Measurements from ENCODE around the gene RNF112. TPM values are rescaled to one million over a fixed set of nuclear protein-coding genes. Genes with fewer than 3 reads are reported as not detected.
A peak's percentile ranks its signal among the peaks of the same experiment; 100 is the strongest.

RNF112 gene
- total and polyA plus RNA-seq, 2 of the 13 experiments (the other 11 are each of a cell fraction or from before 2014, with no cell fraction given), result 0.05 TPM; not detected in 1

- Histone ChIP-seq H3K36me3 (replicated peaks in 1 of 2; ENCODE audit: control insufficient read depth in 1 of 2, insufficient read depth in 2 of 2, low read length in 2 of 2) (no peaks in the 10 kb centered on the region), H3K9ac (ENCODE audit: insufficient read depth, low read depth, low read length) (no peak overlapping the region), H4K20me1 (ENCODE audit: insufficient read depth, low read length) (no peaks in the 10 kb centered on the region), H3K27ac (ENCODE audit: extremely low read length, insufficient read depth, low read length) (peak overlapping the region; percentile 61), H3K9me3 (ENCODE audit: low read length) (no peaks in the 10 kb centered on the region), H3K4me3 (replicated peaks in 1 of 3; ENCODE audit: insufficient read depth in 1 of 3, low read depth in 2 of 3, low read length in 3 of 3) (no peak overlapping the region; a peak in 1 of 6 replicates), H3K27me3 (ENCODE audit: control insufficient read depth in 1 of 2, insufficient read depth in 2 of 2, low read length in 2 of 2) (no peaks in the 10 kb centered on the region), H3K79me2 (ENCODE audit: insufficient read depth, low read length) (peaks cover 7% of the 10 kb centered on the region), H3K4me2 (ENCODE audit: low read depth, low read length) (no peak overlapping the region), H3K4me1 (ENCODE audit: insufficient read depth, low read length) (peaks cover 86% of the 10 kb centered on the region), H2AFZ (ENCODE audit: low read length) (no peak overlapping the region)
- FAIRE-seq, result no peak
- no peak for ATAC-seq
- no peak for DNase-seq (ENCODE audit: low spot score)
- BruUV-seq (replicated peaks), result no TSS peak
- no peak for TF ChIP-seq ZNF772 (CRISPR knock-in tag; IDR thresholded peaks at IDR 0.05)
- TF ChIP-seq SRF (IDR thresholded peaks at IDR 0.05; ENCODE audit: low read depth, low read length), result no peak
- peak; percentile 81; the same call in 1 of the 2 replicates for TF ChIP-seq ZNF691 (CRISPR knock-in tag; IDR thresholded peaks at IDR 0.05; ENCODE audit: borderline replicate concordance, low read depth)
- TF ChIP-seq ZNF841 (CRISPR knock-in tag; IDR thresholded peaks at IDR 0.05; ENCODE audit: borderline replicate concordance), result no peak
- no peak for TF ChIP-seq NCOA2 (CRISPR knock-in tag; IDR thresholded peaks at IDR 0.05)
- TF ChIP-seq NBN (conservative IDR thresholded peaks at IDR 0.05), result no peak
- TF ChIP-seq, protein P1, sequence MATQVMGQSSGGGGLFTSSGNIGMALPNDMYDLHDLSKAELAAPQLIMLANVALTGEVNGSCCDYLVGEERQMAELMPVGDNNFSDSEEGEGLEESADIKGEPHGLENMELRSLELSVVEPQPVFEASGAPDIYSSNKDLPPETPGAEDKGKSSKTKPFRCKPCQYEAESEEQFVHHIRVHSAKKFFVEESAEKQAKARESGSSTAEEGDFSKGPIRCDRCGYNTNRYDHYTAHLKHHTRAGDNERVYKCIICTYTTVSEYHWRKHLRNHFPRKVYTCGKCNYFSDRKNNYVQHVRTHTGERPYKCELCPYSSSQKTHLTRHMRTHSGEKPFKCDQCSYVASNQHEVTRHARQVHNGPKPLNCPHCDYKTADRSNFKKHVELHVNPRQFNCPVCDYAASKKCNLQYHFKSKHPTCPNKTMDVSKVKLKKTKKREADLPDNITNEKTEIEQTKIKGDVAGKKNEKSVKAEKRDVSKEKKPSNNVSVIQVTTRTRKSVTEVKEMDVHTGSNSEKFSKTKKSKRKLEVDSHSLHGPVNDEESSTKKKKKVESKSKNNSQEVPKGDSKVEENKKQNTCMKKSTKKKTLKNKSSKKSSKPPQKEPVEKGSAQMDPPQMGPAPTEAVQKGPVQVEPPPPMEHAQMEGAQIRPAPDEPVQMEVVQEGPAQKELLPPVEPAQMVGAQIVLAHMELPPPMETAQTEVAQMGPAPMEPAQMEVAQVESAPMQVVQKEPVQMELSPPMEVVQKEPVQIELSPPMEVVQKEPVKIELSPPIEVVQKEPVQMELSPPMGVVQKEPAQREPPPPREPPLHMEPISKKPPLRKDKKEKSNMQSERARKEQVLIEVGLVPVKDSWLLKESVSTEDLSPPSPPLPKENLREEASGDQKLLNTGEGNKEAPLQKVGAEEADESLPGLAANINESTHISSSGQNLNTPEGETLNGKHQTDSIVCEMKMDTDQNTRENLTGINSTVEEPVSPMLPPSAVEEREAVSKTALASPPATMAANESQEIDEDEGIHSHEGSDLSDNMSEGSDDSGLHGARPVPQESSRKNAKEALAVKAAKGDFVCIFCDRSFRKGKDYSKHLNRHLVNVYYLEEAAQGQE (IDR thresholded peaks at IDR 0.05; ENCODE audit: borderline replicate concordance in 1 of 2, low read depth in 1 of 2, low read length in 2 of 2), result no peak
- no peak for TF ChIP-seq NR1H2 (CRISPR knock-in tag; IDR thresholded peaks at IDR 0.05; ENCODE audit: borderline replicate concordance, low read depth)
- TF ChIP-seq ZFP36L1 (CRISPR knock-in tag; IDR thresholded peaks at IDR 0.05), result no peak
- TF ChIP-seq ZNF382 (CRISPR knock-in tag; IDR thresholded peaks at IDR 0.05; ENCODE audit: borderline replicate concordance), result no peak
- TF ChIP-seq HOXA7 (CRISPR knock-in tag; IDR thresholded peaks at IDR 0.05), result no peak
- peak; percentile 47 for TF ChIP-seq ZNF629 (CRISPR knock-in tag; conservative IDR thresholded peaks at IDR 0.05)
- TF ChIP-seq, protein P2, sequence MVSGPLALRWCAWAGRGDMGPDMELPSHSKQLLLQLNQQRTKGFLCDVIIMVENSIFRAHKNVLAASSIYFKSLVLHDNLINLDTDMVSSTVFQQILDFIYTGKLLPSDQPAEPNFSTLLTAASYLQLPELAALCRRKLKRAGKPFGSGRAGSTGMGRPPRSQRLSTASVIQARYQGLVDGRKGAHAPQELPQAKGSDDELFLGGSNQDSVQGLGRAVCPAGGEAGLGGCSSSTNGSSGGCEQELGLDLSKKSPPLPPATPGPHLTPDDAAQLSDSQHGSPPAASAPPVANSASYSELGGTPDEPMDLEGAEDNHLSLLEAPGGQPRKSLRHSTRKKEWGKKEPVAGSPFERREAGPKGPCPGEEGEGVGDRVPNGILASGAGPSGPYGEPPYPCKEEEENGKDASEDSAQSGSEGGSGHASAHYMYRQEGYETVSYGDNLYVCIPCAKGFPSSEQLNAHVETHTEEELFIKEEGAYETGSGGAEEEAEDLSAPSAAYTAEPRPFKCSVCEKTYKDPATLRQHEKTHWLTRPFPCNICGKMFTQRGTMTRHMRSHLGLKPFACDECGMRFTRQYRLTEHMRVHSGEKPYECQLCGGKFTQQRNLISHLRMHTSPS (CRISPR knock-in tag; IDR thresholded peaks at IDR 0.05; ENCODE audit: low read depth), result no peak
- intact Hi-C loops (cut with micrococcal nuclease; ENCODE audit: unreplicated experiment), result loop anchor here (1.0 kb wide), 1 partner anchor 12 kb away; the partner anchor contains the start of gene MAPK7
- POLR2A ChIA-PET, result interaction anchor here (0.8 to 2.3 kb wide), 6 partner anchors 12 to 282 kb away, joined by 3 to 51 read pairs (median 4); partner anchors contain the start of genes ALDH3A2, MAPK7 and MFAP4
- in situ Hi-C loops (cut with HindIII; ENCODE audit: extremely low pct_ligation_motif_present, low pct_unique_long_range_greater_than_20kb), result loop anchor here (10.0 kb wide), 1 partner anchor 399 kb away; no protein-coding TSS in a partner anchor
- CTCF ChIA-PET (ENCODE audit: low intra/inter-chr PET ratio, low total read pairs), result no interaction called here
- 66% methylated on average over 7 of the region's 9 CpGs for WGBS (ENCODE audit: low lambda C conversion rate)
Observed at GRCh38 chr17:19365833-19366636, 45.0 kb upstream of the RNF112 start.

Data from HepG2 (cell line).